GM06990 (cell line): ENCODE data around the gene CTRB1.

Source experiments
- DNase-seq: peaks from one replicate; pipeline ENCODE4 v3.0.0-alpha.2; 2011; ENCODE audit not compliant: insufficient read length; ENCODE audit errors: extremely low read depth
- H3K27me3 ChIP-seq: replicated peaks from 2 replicates; pipeline ENCODE4 v1.6.0; 2011; ENCODE audit warnings: low read length; ENCODE audit not compliant: control insufficient read depth, insufficient read depth
- H3K36me3 ChIP-seq: 2 replicates; pipeline ENCODE4 v1.5.1; 2011; ENCODE audit warnings: low read length; ENCODE audit not compliant: control insufficient read depth, insufficient read depth
- H3K4me3 ChIP-seq: replicated peaks from 2 replicates; pipeline ENCODE4 v1.5.1; 2011; ENCODE audit warnings: low read depth, mild to moderate bottlenecking, control low read depth, low read length
- TF ChIP-seq, protein P1 (sequence below): IDR thresholded peaks from 2 replicates; pipeline ENCODE4 v1.5.1; 2011; ENCODE audit warnings: low read length, control low read depth, mild to moderate bottlenecking, inconsistent platforms; ENCODE audit not compliant: insufficient read depth, poor library complexity, severe bottlenecking

CTRB1 gene

GRCh38 chr16:75273054-75273925 lies 54.5 kb downstream of the CTRB1 start:
- Histone ChIP-seq H3K36me3 (no peaks in the 10 kb centered on the region), H3K4me3 (no peak overlapping the region), H3K27me3 (no peaks in the 10 kb centered on the region)
- DNase-seq = no peak
- TF ChIP-seq, protein P1, sequence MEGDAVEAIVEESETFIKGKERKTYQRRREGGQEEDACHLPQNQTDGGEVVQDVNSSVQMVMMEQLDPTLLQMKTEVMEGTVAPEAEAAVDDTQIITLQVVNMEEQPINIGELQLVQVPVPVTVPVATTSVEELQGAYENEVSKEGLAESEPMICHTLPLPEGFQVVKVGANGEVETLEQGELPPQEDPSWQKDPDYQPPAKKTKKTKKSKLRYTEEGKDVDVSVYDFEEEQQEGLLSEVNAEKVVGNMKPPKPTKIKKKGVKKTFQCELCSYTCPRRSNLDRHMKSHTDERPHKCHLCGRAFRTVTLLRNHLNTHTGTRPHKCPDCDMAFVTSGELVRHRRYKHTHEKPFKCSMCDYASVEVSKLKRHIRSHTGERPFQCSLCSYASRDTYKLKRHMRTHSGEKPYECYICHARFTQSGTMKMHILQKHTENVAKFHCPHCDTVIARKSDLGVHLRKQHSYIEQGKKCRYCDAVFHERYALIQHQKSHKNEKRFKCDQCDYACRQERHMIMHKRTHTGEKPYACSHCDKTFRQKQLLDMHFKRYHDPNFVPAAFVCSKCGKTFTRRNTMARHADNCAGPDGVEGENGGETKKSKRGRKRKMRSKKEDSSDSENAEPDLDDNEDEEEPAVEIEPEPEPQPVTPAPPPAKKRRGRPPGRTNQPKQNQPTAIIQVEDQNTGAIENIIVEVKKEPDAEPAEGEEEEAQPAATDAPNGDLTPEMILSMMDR = no peak
